Trophoblast cell (in vitro differentiated cells and primary cell): ENCODE measurements around the gene RASL11B.

Experiments
- DNase-seq, 2 donors: peaks; one replicate each; pipeline ENCODE4 v3.0.0-alpha.2; 2016
- H2AFZ ChIP-seq: 2 replicates; pipeline ENCODE4 v1.6.1; 2013; ENCODE audit warnings: low read length, moderate library complexity, mild to moderate bottlenecking; ENCODE audit not compliant: insufficient read depth, poor library complexity
- H2AK5ac ChIP-seq: 2 replicates; pipeline ENCODE4 v1.6.1; 2013; ENCODE audit warnings: mild to moderate bottlenecking, low read length
- H2BK120ac ChIP-seq: 2 replicates; pipeline ENCODE4 v1.6.1; 2013; ENCODE audit warnings: low read length, mild to moderate bottlenecking, moderate library complexity; ENCODE audit not compliant: insufficient read depth, poor library complexity
- H2BK12ac ChIP-seq: 2 replicates; pipeline ENCODE4 v1.6.1; 2013; ENCODE audit warnings: mild to moderate bottlenecking, low read length, moderate library complexity
- H2BK5ac ChIP-seq: 2 replicates; pipeline ENCODE4 v1.6.1; 2013; ENCODE audit warnings: low read length, low read depth, moderate library complexity, mild to moderate bottlenecking; ENCODE audit not compliant: poor library complexity
- H3K14ac ChIP-seq: 2 replicates; pipeline ENCODE4 v1.6.1; 2013; ENCODE audit warnings: mild to moderate bottlenecking, low read length
- H3K18ac ChIP-seq: 2 replicates; pipeline ENCODE4 v1.6.1; 2013; ENCODE audit warnings: mild to moderate bottlenecking, low read length
- H3K23ac ChIP-seq: 2 replicates; pipeline ENCODE4 v1.6.1; 2013; ENCODE audit warnings: low read length
- H3K27ac ChIP-seq: 2 replicates; pipeline ENCODE4 v1.5.1; 2013; ENCODE audit warnings: low read depth, mild to moderate bottlenecking, inconsistent platforms, low read length, moderate library complexity
- H3K27me3 ChIP-seq: 2 replicates; pipeline ENCODE4 v1.6.1; 2013; ENCODE audit warnings: inconsistent platforms, mild to moderate bottlenecking, low read length, moderate library complexity; ENCODE audit not compliant: insufficient read depth
- H3K36me3 ChIP-seq, 2 experiments: 1 replicate in 1 of 2; 2 replicates in 1 of 2; pipeline ENCODE4 v1.6.1; 2013; ENCODE audit warnings: low read length in 2 of 2, mild to moderate bottlenecking in 2 of 2, moderate library complexity in 1 of 2; ENCODE audit not compliant: insufficient read depth in 2 of 2, control insufficient read depth in 1 of 2
- H3K4ac ChIP-seq: 2 replicates; pipeline ENCODE4 v1.6.1; 2013; ENCODE audit warnings: low read depth, mild to moderate bottlenecking, low read length, moderate library complexity
- H3K4me1 ChIP-seq, 2 experiments: 1 replicate in 1 of 2; 2 replicates in 1 of 2; pipeline ENCODE4 v1.6.1; 2013; ENCODE audit warnings: low read length in 2 of 2, mild to moderate bottlenecking in 2 of 2, moderate library complexity in 1 of 2; ENCODE audit not compliant: insufficient read depth in 2 of 2, control insufficient read depth in 1 of 2
- H3K4me2 ChIP-seq: 2 replicates; pipeline ENCODE4 v1.6.1; 2013; ENCODE audit warnings: inconsistent platforms, mild to moderate bottlenecking, low read length, moderate library complexity
- H3K4me3 ChIP-seq: 2 replicates; pipeline ENCODE4 v1.5.1; 2013; ENCODE audit warnings: mild to moderate bottlenecking, low read depth, low read length, inconsistent platforms
- H3K79me1 ChIP-seq: one replicate; pipeline ENCODE4 v1.6.1; 2013; ENCODE audit warnings: low read length
- H3K79me2 ChIP-seq: 2 replicates; pipeline ENCODE4 v1.6.1; 2013; ENCODE audit warnings: low read length, mild to moderate bottlenecking; ENCODE audit not compliant: control insufficient read depth, insufficient read depth, poor library complexity
- H3K9ac ChIP-seq: 2 replicates; pipeline ENCODE4 v1.6.1; 2013; ENCODE audit warnings: mild to moderate bottlenecking, low read length
- H3K9me3 ChIP-seq: 2 replicates; pipeline ENCODE4 v1.6.1; 2013; ENCODE audit warnings: low read depth, mild to moderate bottlenecking, control low read depth, inconsistent platforms, low read length; ENCODE audit not compliant: insufficient read depth
- H4K12ac ChIP-seq: 2 replicates; pipeline ENCODE4 v1.6.1; 2013; ENCODE audit warnings: low read depth, mild to moderate bottlenecking, low read length, moderate library complexity
- H4K8ac ChIP-seq: 2 replicates; pipeline ENCODE4 v1.6.1; 2013; ENCODE audit warnings: low read depth, mild to moderate bottlenecking, low read length, moderate library complexity
- H4K91ac ChIP-seq: one replicate; pipeline ENCODE4 v1.6.1; 2013; ENCODE audit warnings: low read depth, mild to moderate bottlenecking, low read length, moderate library complexity
- WGBS: extraction: QIAGEN DNeasy Blood & Tissue Kit; methylation state at CpG from one replicate; pipeline ENCODE4 v1.1.7; 2013; ENCODE audit warnings: missing lambda C conversion rate; ENCODE audit not compliant: insufficient read length, insufficient coverage; ENCODE audit errors: extremely low coverage; 5-methylcytosine and 5-hydroxymethylcytosine counted together

The RASL11B gene

GRCh38 chr4:52841682-52842456 is 20.2 kb upstream of the RASL11B start:
- no peak for DNase-seq
- peak overlapping the region; percentile 40 for H3K14ac ChIP-seq
- peak overlapping the region; percentile 28 for H2BK5ac ChIP-seq
- H3K9ac ChIP-seq = no peak overlapping the region
- no peaks in the 10 kb centered on the region for H3K9me3 ChIP-seq
- H3K18ac ChIP-seq = no peak overlapping the region
- peaks cover 33 to 42% of the 10 kb centered on the region in 2 experiments for H3K4me1 ChIP-seq
- no peak overlapping the region for H3K4me2 ChIP-seq
- H3K27me3 ChIP-seq = no peaks in the 10 kb centered on the region
- H3K79me2 ChIP-seq = peaks cover 4% of the 10 kb centered on the region
- no peak overlapping the region for H4K12ac ChIP-seq
- peak overlapping the region; percentile 6 for H4K8ac ChIP-seq
- no peak overlapping the region for H3K23ac ChIP-seq
- no peak overlapping the region for H3K4me3 ChIP-seq
- H3K36me3 ChIP-seq = no peaks in the 10 kb centered on the region
- peak overlapping the region; percentile 34 for H2BK12ac ChIP-seq
- H3K27ac ChIP-seq = peak overlapping the region; percentile 84
- no CpG with 5 or more reads among the region's 18 CpGs for WGBS
- peaks cover 49% of the 10 kb centered on the region for H3K79me1 ChIP-seq
- H2AK5ac ChIP-seq = peak overlapping the region; percentile 35
- H3K4ac ChIP-seq = peak overlapping the region; percentile 19
- H4K91ac ChIP-seq = peak overlapping the region; percentile 85
- H2BK120ac ChIP-seq = peak overlapping the region; percentile 9
- no peak overlapping the region for H2AFZ ChIP-seq

GRCh38 chr4:52842792-52843191 is 19.3 kb upstream of the RASL11B start:
- H3K9ac ChIP-seq = no peak overlapping the region
- peak overlapping the region; percentile 2 for H3K14ac ChIP-seq
- peak overlapping the region; percentile 68 for H4K91ac ChIP-seq
- H3K9me3 ChIP-seq = no peaks in the 10 kb centered on the region
- peak overlapping the region; percentile 4 for H3K18ac ChIP-seq
- no peaks in the 10 kb centered on the region for H3K27me3 ChIP-seq
- peak overlapping the region; percentile 30 for H2AFZ ChIP-seq
- no peak overlapping the region for H3K4ac ChIP-seq
- peak overlapping the region; percentile 14 for H2BK120ac ChIP-seq
- H3K23ac ChIP-seq = no peak overlapping the region
- H2AK5ac ChIP-seq = peak overlapping the region; percentile 21
- peak overlapping the region; percentile 57 for H4K8ac ChIP-seq
- H3K4me3 ChIP-seq = no peak overlapping the region
- H3K4me2 ChIP-seq = no peak overlapping the region
- peaks cover 2% of the 10 kb centered on the region for H3K79me2 ChIP-seq
- no peaks in the 10 kb centered on the region for H3K36me3 ChIP-seq
- DNase-seq = no peak
- H2BK12ac ChIP-seq = peak overlapping the region; percentile 37
- H2BK5ac ChIP-seq = peak overlapping the region; percentile 1
- no CpG with 5 or more reads among the region's 3 CpGs for WGBS
- H4K12ac ChIP-seq = no peak overlapping the region
- peak overlapping the region; percentile 26 for H3K27ac ChIP-seq
- peaks cover 43% of the 10 kb centered on the region for H3K79me1 ChIP-seq
- peaks cover 27 to 38% of the 10 kb centered on the region in 2 experiments for H3K4me1 ChIP-seq

- H3K14ac ChIP-seq = no peak overlapping the region
- no peaks in the 10 kb centered on the region for H3K27me3 ChIP-seq
- H2BK12ac ChIP-seq = peak overlapping the region; percentile 37
- no peaks in the 10 kb centered on the region for H3K9me3 ChIP-seq
- peak overlapping the region; percentile 57 for H4K8ac ChIP-seq
- H3K36me3 ChIP-seq = no peaks in the 10 kb centered on the region
- no peak overlapping the region for H4K12ac ChIP-seq
- peak overlapping the region; percentile 16 for H2BK120ac ChIP-seq
- no peak overlapping the region for H2AFZ ChIP-seq
- peak overlapping the region; percentile 68 for H4K91ac ChIP-seq
- H2AK5ac ChIP-seq = no peak overlapping the region
- H3K4me1 ChIP-seq = peaks cover 25 to 37% of the 10 kb centered on the region in 2 experiments
- no peak overlapping the region for H3K9ac ChIP-seq
- H3K4me3 ChIP-seq = no peak overlapping the region
- H3K27ac ChIP-seq = no peak overlapping the region
- no CpG with 5 or more reads among the region's 2 CpGs for WGBS
- no peak overlapping the region for H3K4me2 ChIP-seq
- DNase-seq = peak in 1 of 2 donors; percentile 72
- H3K23ac ChIP-seq = no peak overlapping the region
- H3K79me2 ChIP-seq = no peaks in the 10 kb centered on the region
- H3K18ac ChIP-seq = no peak overlapping the region
- peaks cover 39% of the 10 kb centered on the region for H3K79me1 ChIP-seq
- no peak overlapping the region for H3K4ac ChIP-seq
- H2BK5ac ChIP-seq = peak overlapping the region; percentile 17
Observed at GRCh38 chr4:52843351-52843750, 18.8 kb upstream of the RASL11B start.

GRCh38 chr4:52843958-52844357 is 18.2 kb upstream of the RASL11B start:
- Histone ChIP-seq H4K91ac (peak overlapping the region; percentile 11), H3K4ac (no peak overlapping the region), H3K4me2 (no peak overlapping the region), H2AK5ac (peak overlapping the region; percentile 11), H3K9ac (no peak overlapping the region), H3K36me3 (no peaks in the 10 kb centered on the region), H2BK12ac (peak overlapping the region; percentile 19), H3K23ac (no peak overlapping the region), H3K18ac (no peak overlapping the region), H2AFZ (no peak overlapping the region), H3K14ac (no peak overlapping the region), H4K12ac (no peak overlapping the region), H3K79me2 (no peaks in the 10 kb centered on the region), H3K4me1 (peaks cover 19 to 31% of the 10 kb centered on the region in 2 experiments), H3K27me3 (no peaks in the 10 kb centered on the region), H3K79me1 (peaks cover 34% of the 10 kb centered on the region), H3K4me3 (no peak overlapping the region), H3K9me3 (no peaks in the 10 kb centered on the region), H2BK5ac (no peak overlapping the region), H3K27ac (no peak overlapping the region), H4K8ac (no peak overlapping the region), H2BK120ac (no peak overlapping the region)
- DNase-seq = no peak
- WGBS = no CpG with 5 or more reads among the region's 3 CpGs
